HG03196 (cell line): ENCODE measurements around the gene PNKD.

Experiments
- ATAC-seq: cut with Tn5 transposase; IDR thresholded peaks from one replicate; pipeline ENCODE4 v1.9.1; 2021; ENCODE audit not compliant: unreplicated experiment

PNKD gene

DNA sequence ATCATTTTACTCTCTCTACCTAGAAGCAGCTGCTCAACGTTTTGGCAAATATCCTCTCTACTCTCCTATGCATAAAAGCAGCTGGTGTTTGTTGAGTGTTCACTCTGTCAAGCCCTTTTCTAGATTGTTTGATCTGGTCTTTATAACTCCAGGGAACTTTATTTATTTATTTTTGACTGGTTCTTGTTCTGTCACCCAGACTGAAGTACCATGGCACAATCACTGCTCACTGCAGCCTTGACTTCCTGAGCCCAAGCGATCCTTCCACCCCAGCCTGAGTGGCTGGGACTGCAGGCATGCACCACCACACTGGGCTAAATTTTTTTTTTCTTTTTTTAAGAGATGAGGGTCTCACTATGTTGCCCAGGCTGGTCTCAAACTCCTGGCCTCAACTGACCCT lies 99.0 kb downstream of the PNKD start:
- no peak for ATAC-seq

DNA sequence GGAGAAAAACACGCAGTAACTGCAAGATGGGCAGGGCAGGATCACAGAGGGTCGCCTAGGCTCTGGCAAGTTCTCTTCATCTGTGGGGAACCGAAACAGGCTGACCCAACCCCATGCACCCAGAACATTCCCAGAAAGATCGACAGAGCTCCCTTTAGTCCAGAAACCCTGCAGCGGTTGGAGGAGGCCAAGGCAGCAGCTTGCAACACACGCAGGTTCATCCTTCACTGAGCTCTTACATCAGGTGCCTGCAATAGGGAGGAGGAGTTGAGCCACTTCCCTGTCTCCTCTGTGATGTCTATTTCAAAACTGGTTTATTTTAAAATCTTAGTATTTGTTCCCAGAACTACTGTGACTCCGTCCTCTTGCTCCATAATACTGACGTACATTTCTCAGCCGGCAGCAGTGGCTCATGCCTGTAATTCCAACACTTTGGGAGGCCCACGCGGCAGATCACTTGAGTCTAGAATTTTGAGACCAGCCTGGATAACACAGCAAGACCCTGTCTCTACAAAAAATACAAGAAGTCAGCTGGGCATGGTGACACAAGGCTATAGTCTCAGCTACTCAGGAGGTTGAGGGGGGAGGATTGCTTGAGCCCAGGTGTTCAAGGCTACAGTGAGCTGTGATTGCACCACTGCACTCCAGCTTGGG lies 100.2 kb downstream of the PNKD start:
- no peak for ATAC-seq

DNA sequence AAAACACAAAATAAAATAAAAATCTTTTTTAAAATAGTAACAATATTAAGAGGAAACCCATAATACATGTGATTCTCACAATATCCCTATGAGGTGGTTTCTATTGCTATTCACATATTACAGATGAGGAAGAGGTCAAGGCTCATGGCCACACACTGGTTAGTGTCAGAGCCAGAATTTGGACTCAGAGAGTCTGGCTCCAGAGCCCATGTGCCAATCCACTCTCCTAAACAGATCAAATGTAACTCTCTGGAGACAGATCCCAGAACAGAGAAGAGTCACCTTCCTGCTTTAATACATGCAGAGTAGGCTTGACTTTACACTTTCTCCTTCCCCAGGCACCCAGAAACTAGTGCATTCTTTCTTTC lies 101.6 kb downstream of the PNKD start:
- no peak for ATAC-seq

DNA sequence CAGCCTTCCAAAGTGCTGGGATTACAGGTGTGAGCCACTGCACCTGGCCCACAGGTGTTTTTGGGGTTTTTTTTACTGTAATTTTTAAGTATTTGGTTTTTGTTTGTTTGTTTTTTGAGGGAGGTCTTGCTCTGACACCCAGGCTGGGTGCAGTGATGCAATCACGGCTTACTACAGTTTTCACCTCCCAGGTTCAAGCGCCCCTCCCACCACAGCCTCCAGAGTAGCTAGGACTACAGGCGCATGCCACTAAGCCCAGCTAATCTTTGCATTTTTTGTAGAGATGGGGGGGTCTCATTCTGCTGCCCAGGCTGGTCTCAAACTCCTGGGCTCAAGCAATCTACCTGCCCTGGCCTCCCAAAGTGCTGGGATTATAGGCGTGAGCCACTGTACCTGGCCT lies 104.5 kb downstream of the PNKD start:
- no peak for ATAC-seq

DNA sequence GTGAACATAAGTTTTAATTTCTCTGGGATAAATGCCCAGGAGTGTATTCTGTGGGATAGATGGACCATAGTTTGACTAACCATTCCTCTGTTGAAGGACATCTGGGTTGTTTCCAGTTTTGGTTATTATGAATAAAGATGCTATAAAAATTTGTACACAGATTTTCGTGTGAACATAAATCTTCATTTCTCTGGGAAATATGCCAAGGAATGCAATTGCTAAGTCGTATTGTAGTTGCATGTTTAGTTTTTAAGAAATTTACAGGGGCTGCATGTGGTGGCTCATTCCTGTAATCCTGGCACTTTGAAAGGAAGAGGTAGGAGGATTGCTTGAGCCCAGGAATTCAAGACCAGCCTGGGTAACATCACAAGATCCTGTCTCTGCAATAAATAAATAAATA lies 104.9 kb downstream of the PNKD start:
- ATAC-seq = no peak

DNA sequence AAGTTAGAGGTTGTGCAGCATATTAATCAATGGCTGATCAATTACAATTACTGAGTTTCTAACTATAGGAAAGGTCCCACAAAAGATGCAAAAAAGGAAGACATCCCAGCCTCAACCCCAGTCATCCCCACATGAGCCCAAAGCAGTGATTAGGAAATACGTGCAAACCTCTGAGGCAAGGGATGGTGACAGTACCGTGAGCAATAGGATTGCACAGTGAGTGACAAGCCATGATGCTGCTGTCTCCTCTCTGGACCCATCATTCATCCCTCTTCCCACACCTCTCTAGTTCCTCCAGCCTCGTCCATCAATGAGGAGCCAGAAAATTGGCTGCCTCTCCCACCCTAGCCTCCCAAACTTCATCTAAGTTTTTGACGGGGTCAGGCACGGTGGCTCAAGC lies 107.7 kb downstream of the PNKD start:
- no peak for ATAC-seq

DNA sequence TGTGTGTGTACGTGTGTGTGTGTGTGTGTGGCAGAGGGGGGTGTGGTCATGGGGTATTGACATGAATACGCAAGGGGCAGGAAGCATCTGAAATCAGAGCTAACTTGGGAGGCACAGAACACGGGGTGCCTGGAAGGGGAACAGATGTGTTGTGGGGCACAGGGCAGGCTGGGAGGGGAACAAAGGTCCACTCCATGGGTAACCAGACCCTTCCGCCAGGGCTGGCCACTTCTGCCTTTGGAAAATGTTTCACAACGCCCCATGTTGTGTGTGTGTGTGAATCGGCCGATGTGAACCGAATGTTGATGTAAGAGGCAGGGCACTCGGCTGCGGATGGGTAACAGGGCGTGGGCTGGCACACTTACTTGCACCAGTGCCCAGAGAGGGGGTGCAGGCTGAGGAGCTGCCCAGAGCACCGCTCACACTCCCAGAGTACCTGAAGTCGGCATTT lies 111.6 kb downstream of the PNKD start, which contains the start of gene SLC11A1:
TSS of gene SLC11A1 (plus strand) at position 358 of the 451 bp plus-strand sequence. CDS start 96 bp downstream, outside the sequence.
- ATAC-seq = no peak

DNA sequence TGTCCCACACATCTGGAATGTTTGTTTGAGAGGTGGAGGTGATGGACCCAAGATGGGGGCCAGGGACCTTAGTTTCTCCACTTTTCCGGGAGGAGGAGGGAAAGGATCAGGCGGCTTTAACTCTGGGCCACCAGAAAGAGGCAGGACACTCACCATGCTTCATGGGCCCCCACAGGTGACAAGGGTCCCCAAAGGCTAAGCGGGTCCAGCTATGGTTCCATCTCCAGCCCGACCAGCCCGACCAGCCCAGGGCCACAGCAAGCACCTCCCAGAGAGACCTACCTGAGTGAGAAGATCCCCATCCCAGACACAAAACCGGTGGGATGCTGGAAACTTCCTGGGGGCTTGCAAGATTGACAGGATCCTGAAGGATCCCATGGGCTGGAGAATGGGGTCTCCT lies 112.5 kb downstream of the PNKD start:
- ATAC-seq = no peak

DNA sequence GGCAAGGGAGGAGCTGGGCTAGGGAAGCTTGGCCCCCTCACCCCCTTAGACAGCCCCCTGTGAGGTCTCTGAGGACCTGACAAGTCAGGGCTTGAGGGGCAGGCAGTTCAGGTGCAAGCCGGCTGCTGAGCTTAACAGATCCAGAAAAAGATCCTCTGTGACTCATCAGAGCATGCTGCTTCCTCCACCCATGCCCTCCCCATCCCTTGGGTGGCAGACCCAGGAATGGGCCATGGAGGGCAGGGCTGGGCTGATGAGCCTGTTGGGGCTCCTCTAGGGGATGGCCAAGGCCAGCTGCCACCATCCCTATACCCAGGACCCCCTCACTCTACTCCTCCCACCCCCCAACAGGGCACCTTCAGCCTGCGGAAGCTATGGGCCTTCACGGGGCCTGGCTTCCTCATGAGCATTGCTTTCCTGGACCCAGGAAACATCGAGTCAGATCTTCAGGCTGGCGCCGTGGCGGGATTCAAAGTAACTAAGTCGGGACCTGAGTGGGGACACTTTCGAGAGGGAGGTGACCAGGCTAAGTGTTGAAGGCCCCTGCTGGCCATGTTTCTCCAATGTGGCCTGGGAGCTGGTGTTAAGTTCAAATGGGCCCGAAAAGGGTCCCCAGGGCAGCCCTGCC lies 113.7 kb downstream of the PNKD start:
- no peak for ATAC-seq

DNA sequence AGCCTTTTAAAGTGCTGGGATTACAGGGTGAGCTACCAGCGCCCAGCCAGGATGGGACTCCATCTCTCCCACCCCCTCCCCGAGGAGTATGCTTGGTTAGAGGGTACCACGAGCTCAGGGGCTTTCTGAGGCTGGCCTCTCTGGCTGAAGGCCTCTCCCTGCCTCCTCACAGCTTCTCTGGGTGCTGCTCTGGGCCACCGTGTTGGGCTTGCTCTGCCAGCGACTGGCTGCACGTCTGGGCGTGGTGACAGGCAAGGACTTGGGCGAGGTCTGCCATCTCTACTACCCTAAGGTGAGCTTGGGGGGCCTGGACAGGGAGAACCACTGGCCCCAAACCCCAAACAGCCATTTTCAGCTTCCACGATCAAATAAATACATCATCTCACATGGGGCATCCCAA lies 114.7 kb downstream of the PNKD start:
- ATAC-seq = no peak

DNA sequence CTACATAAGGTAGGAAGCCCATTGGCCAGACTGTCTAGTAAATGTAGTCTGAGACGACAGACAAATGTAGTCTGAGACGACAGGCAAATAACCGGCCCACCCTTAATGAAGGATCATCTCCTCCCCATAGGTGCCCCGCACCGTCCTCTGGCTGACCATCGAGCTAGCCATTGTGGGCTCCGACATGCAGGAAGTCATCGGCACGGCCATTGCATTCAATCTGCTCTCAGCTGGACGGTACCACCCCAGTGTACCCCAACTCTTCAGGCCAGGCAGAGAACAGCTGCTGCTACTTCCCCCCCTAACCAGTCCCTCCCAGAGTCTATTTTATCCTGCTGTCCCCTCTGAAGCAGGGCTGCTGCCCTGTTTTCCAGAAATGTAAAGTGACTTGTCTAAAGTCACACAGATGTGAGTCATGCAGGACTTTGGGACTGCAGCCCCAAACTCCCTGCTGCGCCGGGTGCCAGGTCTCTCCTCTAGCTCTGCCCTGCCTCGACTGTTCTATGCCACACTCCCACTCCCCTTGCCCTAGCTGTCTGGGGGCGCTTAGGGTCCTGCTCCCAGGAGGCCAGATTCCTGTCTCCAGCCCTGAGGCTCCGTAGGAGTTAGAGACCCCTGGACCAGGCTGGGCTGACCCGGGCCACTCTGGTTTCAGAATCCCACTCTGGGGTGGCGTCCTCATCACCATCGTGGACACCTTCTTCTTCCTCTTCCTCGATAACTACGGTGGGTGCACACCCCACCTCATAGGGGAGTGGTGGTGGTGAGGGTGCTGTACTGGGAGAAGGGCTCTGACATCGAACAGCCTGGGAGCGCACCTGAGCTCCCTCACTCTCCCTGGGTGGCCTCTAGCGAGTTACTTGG lies 116.4 kb downstream of the PNKD start:
- no peak for ATAC-seq

DNA sequence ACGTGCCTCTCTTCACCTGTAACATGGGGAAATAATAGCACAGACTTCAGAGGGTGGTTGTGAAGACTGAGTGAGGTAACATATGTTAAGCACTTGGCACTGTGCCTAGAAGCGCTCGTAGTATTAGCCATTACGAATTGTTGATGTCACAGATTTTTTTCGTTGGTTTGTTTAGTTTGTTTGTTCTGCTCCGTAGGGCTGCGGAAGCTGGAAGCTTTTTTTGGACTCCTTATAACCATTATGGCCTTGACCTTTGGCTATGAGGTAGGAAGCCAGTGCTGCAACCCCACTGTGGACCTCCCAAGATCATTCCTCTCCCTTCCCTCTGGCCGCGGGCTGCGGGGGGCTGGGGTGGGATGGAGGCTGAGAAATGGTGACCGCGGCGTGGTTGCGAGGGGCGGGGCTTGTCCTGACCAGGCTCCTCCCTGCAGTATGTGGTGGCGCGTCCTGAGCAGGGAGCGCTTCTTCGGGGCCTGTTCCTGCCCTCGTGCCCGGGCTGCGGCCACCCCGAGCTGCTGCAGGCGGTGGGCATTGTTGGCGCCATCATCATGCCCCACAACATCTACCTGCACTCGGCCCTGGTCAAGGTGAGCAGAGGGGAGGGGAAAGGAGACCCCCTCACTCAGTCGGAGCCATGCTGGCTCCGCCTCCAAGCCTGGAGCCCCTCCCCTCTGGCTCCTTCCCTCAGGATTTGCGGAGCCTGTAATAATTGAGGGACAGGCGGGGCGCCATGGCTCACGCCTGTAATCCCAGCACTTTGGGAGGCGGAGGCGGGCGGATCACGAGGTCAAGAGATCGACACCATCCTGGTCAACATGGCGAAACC lies 117.3 kb downstream of the PNKD start:
- no peak for ATAC-seq

DNA sequence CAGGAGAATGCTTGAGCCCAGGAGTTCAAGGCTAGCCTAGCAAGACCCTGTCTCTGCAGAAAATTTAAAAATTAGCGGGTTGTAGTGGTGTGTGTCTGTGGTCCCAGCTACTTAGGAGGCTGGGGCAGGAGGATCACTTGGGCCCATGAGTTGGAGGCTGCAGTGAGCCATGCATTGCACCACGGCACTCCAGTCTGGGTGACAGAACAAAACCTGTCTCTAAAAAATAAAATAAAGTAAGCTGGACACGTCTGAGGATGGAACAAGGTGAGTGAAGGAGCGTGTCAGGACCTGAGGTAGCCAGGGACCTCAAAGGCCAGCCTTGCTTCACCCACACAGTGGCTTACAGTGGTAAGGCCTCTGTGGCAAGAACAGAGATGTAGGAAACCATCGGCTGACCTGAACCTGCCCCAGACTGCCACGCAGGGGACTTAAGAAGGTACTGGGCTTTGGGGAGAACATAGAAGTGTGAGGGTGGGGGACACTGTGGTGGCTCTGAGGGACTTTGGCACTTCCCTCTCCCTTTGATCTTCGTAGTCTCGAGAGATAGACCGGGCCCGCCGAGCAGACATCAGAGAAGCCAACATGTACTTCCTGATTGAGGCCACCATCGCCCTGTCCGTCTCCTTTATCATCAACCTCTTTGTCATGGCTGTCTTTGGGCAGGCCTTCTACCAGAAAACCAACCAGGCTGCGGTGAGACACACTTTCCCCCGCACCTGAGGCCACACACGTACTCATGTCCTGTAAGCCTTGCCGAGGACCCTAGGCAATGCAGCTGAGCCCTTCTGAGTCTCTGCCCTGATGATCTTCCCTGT lies 119.2 kb downstream of the PNKD start:
- ATAC-seq = no peak

DNA sequence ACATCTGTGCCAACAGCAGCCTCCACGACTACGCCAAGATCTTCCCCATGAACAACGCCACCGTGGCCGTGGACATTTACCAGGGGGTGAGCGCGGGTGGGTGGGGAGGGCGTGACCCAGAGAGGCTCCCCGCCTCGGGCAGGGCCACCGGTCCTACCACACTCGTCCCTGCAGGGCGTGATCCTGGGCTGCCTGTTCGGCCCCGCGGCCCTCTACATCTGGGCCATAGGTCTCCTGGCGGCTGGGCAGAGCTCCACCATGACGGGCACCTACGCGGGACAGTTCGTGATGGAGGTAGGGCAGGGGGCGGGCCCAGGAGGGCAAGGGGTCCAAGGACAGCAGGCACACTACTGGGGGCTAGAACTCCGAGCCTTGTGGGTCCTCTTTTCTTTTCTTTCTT lies 120.9 kb downstream of the PNKD start:
- no peak for ATAC-seq

DNA sequence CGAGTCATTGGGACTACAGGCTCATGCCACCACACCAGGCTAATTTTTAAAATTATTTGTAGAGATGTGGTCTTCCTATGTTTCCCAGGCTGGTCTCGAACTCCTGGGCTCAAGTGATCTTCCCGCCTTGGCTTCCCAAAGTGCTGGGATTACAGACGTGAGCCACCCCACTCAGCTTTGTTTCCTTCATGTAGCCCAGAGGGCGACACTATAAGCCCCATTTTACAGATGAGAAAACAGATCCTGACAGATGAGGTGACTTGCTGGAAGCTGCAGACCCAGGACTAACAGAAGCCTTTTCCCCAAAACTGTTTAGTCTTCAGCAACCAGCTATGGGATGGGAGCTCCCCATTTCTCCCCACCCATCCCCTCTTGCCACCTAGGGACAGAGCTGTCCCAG lies 122.1 kb downstream of the PNKD start:
- ATAC-seq = no peak

DNA sequence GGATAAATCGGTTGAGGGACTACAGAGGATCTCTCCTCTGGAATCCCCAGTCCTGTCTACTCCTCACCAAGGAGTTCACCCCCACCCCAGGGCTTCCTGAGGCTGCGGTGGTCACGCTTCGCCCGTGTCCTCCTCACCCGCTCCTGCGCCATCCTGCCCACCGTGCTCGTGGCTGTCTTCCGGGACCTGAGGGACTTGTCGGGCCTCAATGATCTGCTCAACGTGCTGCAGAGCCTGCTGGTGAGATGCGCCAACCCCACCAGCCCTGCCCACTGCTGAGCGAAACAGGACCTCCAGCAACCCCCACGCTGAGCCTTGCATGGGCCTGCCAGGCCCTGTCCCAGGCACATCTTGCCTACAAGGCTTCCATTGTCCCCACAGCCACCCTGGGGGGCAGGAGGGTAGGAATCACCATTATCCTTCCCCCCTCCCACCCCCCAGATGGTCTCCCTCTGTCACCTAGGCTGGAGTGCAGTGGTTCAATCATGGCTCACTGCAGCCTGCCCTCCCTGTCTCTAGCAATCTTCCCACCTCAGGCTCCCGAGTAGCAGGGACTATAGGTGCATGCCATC lies 122.7 kb downstream of the PNKD start:
- ATAC-seq = no peak

DNA sequence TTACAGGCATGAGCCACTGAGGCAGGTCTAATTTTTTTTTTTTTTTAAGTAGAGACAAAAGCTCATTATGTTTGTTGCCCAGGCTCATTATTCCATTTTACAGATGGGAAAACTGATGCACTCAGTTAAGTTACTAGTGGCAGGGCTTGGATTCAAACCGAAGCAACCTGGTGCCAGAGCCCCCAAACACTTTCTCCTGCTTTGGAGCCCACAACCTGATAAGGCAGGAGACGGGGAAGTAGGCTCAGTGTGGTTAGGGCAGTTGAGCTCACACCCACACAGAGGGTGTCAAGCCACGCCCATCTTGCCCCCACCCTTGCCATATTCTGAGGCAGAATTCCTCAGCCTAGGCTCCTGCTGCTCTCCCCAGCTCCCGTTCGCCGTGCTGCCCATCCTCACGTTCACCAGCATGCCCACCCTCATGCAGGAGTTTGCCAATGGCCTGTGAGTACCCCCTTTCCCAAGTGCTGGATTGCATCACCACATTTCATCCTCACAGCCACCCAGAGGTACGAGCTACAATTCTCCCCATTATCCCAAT lies 123.5 kb downstream of the PNKD start:
- no peak for ATAC-seq

DNA sequence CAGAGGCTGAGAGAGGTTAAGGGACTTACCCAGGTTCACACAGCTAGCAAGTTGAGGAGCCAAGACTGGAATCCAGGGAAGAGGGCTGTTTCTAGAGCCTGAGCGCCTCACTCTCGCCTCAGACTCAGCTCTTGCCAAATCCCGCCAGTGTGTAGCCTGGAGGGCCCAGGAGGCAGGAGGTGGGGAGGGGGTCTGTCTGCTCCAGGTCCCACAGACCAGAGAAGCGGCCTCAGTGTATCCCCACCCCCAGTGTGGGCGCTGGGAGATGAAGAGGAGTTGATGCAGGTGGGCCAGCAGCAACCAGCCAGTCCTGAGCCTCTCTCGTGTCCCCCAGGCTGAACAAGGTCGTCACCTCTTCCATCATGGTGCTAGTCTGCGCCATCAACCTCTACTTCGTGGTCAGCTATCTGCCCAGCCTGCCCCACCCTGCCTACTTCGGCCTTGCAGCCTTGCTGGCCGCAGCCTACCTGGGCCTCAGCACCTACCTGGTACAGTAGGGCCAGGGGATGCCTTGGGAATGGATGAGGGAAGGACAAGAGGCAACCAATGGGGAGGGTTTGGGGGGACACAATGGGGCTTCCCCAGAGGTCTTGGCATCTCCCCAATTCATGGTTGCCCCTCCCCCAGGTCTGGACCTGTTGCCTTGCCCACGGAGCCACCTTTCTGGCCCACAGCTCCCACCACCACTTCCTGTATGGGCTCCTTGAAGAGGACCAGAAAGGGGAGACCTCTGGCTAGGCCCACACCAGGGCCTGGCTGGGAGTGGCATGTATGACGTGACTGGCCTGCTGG lies 124.2 kb downstream of the PNKD start:
- no peak for ATAC-seq

DNA sequence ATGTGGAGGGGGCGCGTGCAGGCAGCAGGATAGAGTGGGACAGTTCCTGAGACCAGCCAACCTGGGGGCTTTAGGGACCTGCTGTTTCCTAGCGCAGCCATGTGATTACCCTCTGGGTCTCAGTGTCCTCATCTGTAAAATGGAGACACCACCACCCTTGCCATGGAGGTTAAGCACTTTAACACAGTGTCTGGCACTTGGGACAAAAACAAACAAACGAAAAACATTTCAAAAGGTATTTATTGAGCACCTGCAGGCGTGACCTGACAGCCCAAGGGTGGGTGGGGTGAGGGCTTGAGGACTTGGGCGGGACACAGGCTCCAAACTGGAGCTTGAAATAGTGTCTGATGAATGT lies 124.7 kb downstream of the PNKD start:
- ATAC-seq = no peak
